Lower lobe of right lung (tissue), 2 donors: Measurements from ENCODE around the gene NKAIN4. TPM values are rescaled to one million over a fixed set of nuclear protein-coding genes. Genes with fewer than 3 reads are reported as not detected.

ENCODE experiments used
- ATAC-seq, 2 donors: fragments of 200-7000 bp; cut with Tn5 transposase; one replicate each; pipeline ENCODE4 v1.9.1; 2020 to 2022; ENCODE audit warnings: mild to moderate bottlenecking in 2 of 2, moderate library complexity in 2 of 2
- DNase-seq: peaks from one replicate; pipeline ENCODE4 v3.0.0-alpha.2; 2020
- H3K27ac ChIP-seq: fragments of 200-600 bp; one replicate; pipeline ENCODE4 v1.8.0; 2022
- H3K27me3 ChIP-seq: fragments of 200-600 bp; one replicate; pipeline ENCODE4 v1.8.0; 2022; ENCODE audit warnings: low read depth
- H3K36me3 ChIP-seq: fragments of 200-600 bp; one replicate; pipeline ENCODE4 v1.8.0; 2022; ENCODE audit warnings: mild to moderate bottlenecking
- H3K4me1 ChIP-seq: fragments of 200-600 bp; one replicate; pipeline ENCODE4 v1.8.0; 2022
- H3K4me3 ChIP-seq: fragments of 200-600 bp; one replicate; pipeline ENCODE4 v1.8.0; 2022; ENCODE audit warnings: mild to moderate bottlenecking
- H3K9me3 ChIP-seq: fragments of 200-600 bp; one replicate; pipeline ENCODE4 v1.8.0; 2022
- CTCF ChIP-seq: fragments of 200-600 bp; IDR thresholded peaks from one replicate; pipeline ENCODE4 v1.8.0; 2022; ENCODE audit warnings: antibody characterized with exemption, mild to moderate bottlenecking
- intact Hi-C: fragments of 100-400 bp; cut with DNase I; formaldehyde crosslinking; loops from one replicate; pipeline ENCODE4 v1.11.0; 2022
- total RNA-seq: library from RNA; stranded (reverse); fragmentation: NEBNext Ultra II Directional; extraction: Animal tissue kit (Norgen Biotek cat#: 25700); gene quantifications from one replicate; pipeline ENCODE4 v1.2.1, GENCODE V29; 2021
- donor health status: DM: no; HTN: yes; CAD: no; lungs with severe emphysema.

The NKAIN4 gene
- total RNA-seq, 1 donor from 2014 or later: not detected

- TF ChIP-seq CTCF: no peak
- H3K4me1 ChIP-seq: no peaks in the 10 kb centered on the region
- DNase-seq: no peak
- H3K4me3 ChIP-seq: no peak overlapping the region
- peaks cover 56% of the 10 kb centered on the region for H3K27me3 ChIP-seq
- H3K36me3 ChIP-seq: no peaks in the 10 kb centered on the region
- intact Hi-C loops: no loop called here
- ATAC-seq: no peak
- H3K27ac ChIP-seq: no peak overlapping the region
- H3K9me3 ChIP-seq: no peaks in the 10 kb centered on the region
Observed at GRCh38 chr20:63261795-63262528, 7.7 kb upstream of the NKAIN4 start.

DNA sequence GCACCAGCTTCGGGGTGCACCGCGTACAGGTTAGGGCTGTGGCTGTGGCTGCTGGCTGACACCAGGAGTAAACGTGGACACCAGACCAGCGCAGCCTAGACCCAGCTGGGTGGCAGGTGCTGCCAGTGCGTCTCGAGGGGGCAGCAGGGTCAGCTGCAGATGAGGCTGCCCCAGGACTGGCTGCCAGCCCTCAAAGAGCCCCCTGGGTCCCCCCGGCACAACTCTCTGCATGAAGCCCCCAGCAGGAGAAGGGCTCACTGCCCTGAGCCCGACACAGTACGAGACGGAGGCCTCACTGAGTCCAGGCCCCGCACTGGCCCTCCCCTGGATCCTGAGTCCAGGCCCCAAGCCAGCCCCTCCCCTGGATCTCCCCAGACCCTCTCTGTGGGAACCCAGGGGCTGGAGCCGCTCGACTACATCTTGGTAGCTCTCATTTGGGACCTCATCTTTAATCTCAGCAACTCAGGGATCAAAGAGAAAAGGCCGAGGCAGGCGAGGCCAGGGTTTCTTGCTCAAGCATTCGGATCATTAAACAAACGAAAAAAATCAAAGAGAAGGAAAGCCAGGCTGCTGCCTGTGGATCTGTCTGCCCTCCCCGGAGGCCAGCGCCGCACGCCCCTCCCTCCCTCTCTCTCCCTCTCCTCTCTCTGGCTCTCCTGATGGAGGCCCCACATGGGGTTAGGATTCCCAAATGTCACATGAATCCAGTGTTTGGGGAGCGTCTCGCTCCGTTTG is 7.0 kb upstream of the NKAIN4 start:
- Histone ChIP-seq H3K27ac (no peak overlapping the region), H3K36me3 (no peaks in the 10 kb centered on the region), H3K4me1 (no peaks in the 10 kb centered on the region), H3K4me3 (no peak overlapping the region), H3K9me3 (no peaks in the 10 kb centered on the region), H3K27me3 (peaks cover 59% of the 10 kb centered on the region)
- DNase-seq: no peak
- intact Hi-C loops: no loop called here
- no peak for ATAC-seq
- TF ChIP-seq CTCF: no peak

GRCh38 chr20:63260521-63260920 is 6.3 kb upstream of the NKAIN4 start:
- ATAC-seq (no peak), DNase-seq (no peak)
- intact Hi-C loops: no loop called here
- Histone ChIP-seq H3K27me3 (peaks cover 66% of the 10 kb centered on the region), H3K9me3 (no peaks in the 10 kb centered on the region), H3K4me1 (no peaks in the 10 kb centered on the region), H3K27ac (no peak overlapping the region), H3K4me3 (no peak overlapping the region), H3K36me3 (no peaks in the 10 kb centered on the region)
- TF ChIP-seq CTCF: no peak

DNA sequence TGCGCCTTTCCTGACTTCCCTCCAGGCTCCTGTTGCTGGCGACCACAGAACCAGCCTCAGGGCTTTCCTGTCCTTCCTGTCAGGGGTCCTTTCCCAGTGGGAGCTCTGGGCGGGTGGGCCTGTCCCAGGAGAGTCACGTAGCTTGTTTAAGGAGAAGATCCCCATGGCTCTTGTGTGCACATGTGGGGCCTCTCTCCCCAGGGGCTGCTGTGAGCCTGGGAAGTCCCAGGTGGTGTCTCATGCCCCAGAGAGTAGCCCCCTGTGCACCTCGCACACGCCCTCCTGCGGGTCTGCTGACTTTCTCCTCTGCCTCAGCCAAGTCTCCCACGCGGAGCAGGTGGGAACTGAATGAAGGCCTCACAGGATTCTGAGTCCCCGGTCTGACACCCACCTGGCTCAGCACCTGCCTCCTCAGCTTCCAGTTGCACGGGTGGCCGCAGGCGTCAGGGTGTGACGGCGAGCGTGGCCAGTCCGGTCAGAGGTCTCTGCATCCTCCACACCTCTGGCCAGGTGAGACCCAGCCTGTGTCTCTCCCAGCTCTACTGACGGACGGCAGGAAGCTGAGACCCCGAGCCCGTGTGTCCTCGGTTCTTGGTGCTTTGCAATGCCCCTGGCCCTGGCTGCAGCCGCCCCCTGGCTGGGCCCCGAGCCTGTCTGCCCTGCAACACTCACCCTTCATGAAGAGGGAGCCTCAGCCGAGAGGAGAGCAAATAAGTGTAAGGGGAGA is 5.6 kb upstream of the NKAIN4 start:
- Histone ChIP-seq H3K27me3 (peaks cover 72% of the 10 kb centered on the region), H3K4me1 (no peaks in the 10 kb centered on the region), H3K36me3 (no peaks in the 10 kb centered on the region), H3K27ac (no peak overlapping the region), H3K4me3 (no peak overlapping the region), H3K9me3 (no peaks in the 10 kb centered on the region)
- TF ChIP-seq CTCF: no peak
- no peak for ATAC-seq
- no peak for DNase-seq
- intact Hi-C loops: no loop called here

GRCh38 chr20:63258781-63259180 is 4.5 kb upstream of the NKAIN4 start:
- DNase-seq: no peak
- H3K9me3 ChIP-seq: no peaks in the 10 kb centered on the region
- H3K27me3 ChIP-seq: peaks cover 78% of the 10 kb centered on the region
- H3K27ac ChIP-seq: no peak overlapping the region
- H3K4me1 ChIP-seq: peaks cover under 1% of the 10 kb centered on the region
- no peaks in the 10 kb centered on the region for H3K36me3 ChIP-seq
- no peak overlapping the region for H3K4me3 ChIP-seq
- no peak for TF ChIP-seq CTCF
- intact Hi-C loops: no loop called here
- ATAC-seq: no peak
